NT2/D1 (cell line): ENCODE measurements around the gene SLC23A1.

Experiments used
- SUZ12 ChIP-seq: IDR thresholded peaks from 2 replicates; pipeline ENCODE4 v1.6.1; 2011; ENCODE audit not compliant: insufficient read length, insufficient read depth; ENCODE audit errors: extremely low read depth
- YY1 ChIP-seq: IDR thresholded peaks from 2 replicates; pipeline ENCODE4 v1.6.1; 2011; ENCODE audit not compliant: insufficient read length, insufficient read depth
- ZNF274 ChIP-seq: IDR thresholded peaks from 2 replicates; pipeline ENCODE4 v1.6.1; 2011; ENCODE audit warnings: mild to moderate bottlenecking, low read depth, low read length

DNA sequence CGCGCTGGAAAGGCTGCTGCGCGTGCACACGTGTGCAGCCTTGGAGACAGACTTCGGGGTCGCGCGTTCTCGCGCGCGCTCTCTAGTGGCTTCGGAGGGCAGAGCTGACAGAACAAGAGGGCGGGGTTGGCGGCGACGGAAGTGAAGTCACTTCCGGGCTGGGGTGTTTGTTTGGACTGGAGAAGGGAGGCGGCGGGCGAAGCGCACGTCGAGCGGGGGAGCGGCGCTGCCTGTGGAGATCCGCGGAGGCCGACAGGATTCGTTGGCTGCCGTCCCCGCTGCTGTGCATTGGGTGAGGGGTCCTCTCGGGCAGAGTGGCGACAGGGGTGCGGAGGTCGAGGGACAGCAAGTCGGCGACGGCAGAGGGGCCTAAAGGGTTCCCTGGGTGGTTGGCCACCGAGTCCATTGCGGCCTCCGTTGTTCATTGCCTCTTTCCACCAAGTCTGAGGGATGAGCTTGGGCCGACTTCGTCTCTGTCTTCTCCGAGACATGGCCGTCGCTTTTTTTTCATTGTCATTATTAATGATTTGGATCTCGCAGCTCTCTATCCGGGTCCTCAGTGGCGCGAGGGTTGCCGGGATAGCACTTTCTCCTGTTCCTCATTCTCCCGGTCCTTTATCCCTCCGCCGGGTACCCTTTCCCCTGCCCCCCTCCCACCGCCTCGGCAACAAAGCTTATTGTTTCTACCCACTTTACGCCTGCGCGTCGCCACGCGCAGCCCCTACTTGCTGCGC lies 41.2 kb downstream of the SLC23A1 start, which contains the start of gene PAIP2:
- no peak for TF ChIP-seq YY1
- no peak for TF ChIP-seq SUZ12
- TF ChIP-seq ZNF274, result no peak
